Gastroesophageal sphincter (tissue), 3 donors: Measurements from ENCODE around the gene SCGB1C2.

Source experiments
- CTCF ChIP-seq, 4 experiments: fragments of 200-600 bp in 2 of 4; fragments of 450-650 bp in 2 of 4; sonication (generic) in 1 of 4; IDR thresholded peaks; one replicate each; pipeline ENCODE4 v1.5.1; 2017 to 2019; ENCODE audit warnings: antibody characterized with exemption in 4 of 4, mild to moderate bottlenecking in 2 of 4, moderate library complexity in 2 of 4
- POLR2A ChIP-seq, 2 donors: fragments of 450-650 bp; IDR thresholded peaks; one replicate each; pipeline ENCODE4 v1.6.1; 2017; ENCODE audit warnings: antibody characterized with exemption in 2 of 2, mild to moderate bottlenecking in 2 of 2, moderate library complexity in 1 of 2
- POLR2AphosphoS5 ChIP-seq: sonication (generic); formaldehyde crosslinking; IDR thresholded peaks from one replicate; pipeline ENCODE4 v1.6.1; 2017; ENCODE audit warnings: antibody characterized with exemption

- TF ChIP-seq CTCF (IDR thresholded peaks at IDR 0.05) (no peak), POLR2A (IDR thresholded peaks at IDR 0.05) (no peak), POLR2AphosphoS5 (no peak)
Observed at GRCh38 chr17:151004-151403, 13.6 kb downstream of the SCGB1C2 start.
